DMS 273 treated with DMSO at 0.1 percent for 48 hours (cell line): ENCODE measurements around the gene TRAF2.
"Not testable (repeated sequence)": the region's sequence is repeated elsewhere in the genome, so short reads cannot be mapped to it uniquely, and the experiment has no call there.

ENCODE experiments used
- DNase-seq: peaks from one replicate; lab custom pipeline; 2025; lab: John Stamatoyannopoulos, UW

The TRAF2 gene

DNA sequence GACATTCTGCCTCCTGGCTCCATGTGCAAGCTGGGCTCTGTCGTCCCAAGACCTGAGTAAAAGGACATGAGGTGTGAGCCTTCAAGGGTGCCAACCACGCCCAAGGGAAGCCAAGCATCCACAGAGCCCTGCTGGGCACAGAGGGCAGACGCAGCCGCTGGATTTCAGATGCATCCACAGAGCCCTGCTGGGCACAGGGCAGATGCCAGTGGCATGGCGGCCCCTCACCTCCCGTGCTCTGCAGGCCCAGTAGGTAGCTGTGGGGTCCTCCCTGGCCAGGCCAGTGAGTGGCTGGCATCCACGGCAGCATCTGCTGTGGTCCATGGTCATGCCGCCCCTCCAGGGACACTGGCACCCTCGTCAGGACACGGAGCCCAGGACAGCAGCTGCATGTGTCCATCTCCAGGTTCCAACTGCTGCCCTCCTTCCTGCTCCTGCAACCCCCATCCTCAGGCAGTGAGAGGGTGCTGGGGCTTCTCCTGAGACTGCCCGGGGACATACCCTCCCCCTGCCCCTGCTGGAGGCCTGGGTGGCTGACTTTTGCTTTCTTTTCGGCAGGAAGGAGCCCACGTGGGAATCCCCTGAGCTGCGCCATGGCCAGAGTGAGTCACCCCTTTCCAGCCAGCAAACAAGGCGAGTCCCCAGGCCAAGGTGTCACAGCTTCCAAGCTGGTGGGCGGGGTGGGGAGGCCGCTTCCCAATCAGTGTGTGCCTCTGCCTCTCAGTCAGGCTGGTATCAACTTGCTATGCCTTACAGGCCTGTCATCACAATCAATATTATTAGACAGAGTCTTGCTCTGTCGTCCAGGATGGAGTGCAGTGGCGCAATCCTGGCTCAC lies 4.0 kb upstream of the TRAF2 start:
- DNase-seq = no peak

DNA sequence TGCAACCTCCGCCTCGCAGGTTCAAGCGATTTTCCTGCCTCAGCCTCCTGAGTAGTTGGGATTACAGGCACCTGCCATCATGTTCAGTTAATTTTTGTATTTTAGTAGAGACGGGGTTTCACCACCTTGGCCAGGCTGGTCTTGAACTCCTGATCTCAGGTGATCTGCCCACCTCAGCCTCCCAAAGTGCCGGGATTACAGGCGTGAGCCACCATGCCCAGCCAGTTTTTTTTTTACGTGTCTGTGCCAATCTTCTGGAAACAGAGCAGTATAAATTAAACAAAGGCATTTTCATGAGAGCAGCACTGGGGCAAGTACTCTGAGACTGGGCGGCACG lies 3.4 kb upstream of the TRAF2 start:
- DNase-seq = not testable (repeated sequence)

DNA sequence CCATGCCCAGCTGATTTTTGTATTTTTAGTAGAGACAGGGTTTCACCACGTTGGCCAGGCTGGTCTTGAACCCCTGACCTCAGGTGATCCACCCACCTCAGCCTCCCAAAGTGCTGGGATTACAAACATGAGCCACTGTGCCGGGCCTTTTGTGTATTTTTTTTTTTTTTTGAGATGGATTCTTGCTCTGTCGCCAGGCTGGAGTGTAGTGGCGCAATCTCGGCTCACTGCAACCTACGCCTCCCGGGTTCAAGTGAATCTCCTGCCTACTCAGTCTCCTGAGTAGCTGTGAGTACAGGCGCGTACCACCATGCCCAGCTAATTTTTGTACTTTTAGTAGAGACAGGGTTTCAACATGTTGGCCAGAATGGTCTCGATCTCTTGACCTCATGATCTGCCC lies 2.6 kb upstream of the TRAF2 start:
- not testable (repeated sequence) for DNase-seq

- no peak for DNase-seq
Measured at GRCh38 chr9:136886610-136887597, 588 bp downstream of the TRAF2 start.

DNA sequence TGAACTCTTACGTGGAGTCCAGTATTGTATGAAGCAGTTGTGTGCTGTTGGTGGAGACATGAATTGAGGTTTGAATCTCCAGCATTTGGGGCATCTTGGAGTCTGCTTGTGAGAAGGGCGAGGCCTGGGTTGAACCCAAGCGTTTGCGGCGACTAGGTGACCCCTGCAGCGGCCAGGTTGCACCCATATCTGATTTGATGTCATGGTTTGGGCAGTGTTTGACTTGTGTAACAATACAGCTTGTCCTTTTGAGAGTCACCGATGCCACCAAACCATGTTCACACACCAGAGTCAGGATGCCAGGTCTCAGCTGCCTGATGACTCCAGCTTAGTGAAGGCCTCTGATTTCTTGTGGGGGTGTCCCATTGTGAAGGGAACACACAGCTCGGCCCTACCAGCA lies 2.1 kb downstream of the TRAF2 start:
- no peak for DNase-seq

- no peak for DNase-seq
Measured at GRCh38 chr9:136889858-136890257, 3.5 kb downstream of the TRAF2 start.

GRCh38 chr9:136890661-136891060 lies 4.3 kb downstream of the TRAF2 start:
- no peak for DNase-seq

- no peak for DNase-seq
Measured at GRCh38 chr9:136896027-136896426, 9.7 kb downstream of the TRAF2 start.

DNA sequence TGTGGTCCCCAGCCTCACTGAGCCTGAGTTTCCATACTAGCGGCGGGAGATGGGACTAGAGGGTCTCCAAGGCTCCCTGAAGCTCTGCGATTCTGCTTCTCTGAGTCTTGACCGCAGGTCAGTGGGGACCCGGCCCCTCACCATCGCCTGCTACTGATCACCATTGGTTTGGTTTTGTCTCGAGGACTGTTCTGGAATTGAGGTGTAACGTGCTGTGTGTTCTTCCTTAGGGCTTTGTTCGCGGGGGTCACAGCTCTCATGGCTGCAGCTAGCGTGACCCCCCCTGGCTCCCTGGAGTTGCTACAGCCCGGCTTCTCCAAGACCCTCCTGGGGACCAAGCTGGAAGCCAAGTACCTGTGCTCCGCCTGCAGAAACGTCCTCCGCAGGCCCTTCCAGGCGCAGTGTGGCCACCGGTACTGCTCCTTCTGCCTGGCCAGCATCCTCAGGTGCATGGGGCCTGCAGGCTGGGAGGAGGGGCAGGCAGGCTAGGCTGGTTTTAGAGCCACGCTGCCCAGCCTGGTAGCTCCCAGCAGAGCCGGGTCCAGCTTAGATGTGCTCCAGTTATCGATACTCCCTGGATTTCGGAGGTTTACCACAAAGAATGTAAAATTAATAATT lies 12.3 kb downstream of the TRAF2 start:
- DNase-seq = no peak

- DNase-seq = no peak
Measured at GRCh38 chr9:136899196-136899595, 12.9 kb downstream of the TRAF2 start.

DNA sequence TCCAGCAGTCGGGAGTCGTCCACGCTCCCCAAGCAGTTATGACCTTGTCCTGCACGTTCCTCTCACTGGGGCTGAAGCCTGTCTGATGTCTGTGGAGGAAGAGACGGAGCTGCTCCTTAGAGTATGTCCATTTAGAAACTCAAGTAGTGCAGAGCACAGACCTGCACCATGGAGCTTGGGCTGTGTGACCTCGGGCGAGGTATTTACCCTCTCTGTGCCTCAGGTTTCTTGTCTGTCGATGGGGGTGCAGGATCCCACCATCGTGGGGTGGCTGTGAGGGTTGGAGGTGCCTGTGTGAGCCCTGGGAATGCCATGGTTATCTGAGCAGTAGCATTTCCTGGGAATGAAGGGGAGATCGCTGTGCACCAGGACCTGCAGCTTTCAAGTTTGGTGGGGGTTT lies 14.2 kb downstream of the TRAF2 start:
- no peak for DNase-seq

GRCh38 chr9:136900988-136901515 lies 14.7 kb downstream of the TRAF2 start:
- DNase-seq = no peak

- no peak for DNase-seq
Measured at GRCh38 chr9:136901516-136902258, 15.4 kb downstream of the TRAF2 start.

DNA sequence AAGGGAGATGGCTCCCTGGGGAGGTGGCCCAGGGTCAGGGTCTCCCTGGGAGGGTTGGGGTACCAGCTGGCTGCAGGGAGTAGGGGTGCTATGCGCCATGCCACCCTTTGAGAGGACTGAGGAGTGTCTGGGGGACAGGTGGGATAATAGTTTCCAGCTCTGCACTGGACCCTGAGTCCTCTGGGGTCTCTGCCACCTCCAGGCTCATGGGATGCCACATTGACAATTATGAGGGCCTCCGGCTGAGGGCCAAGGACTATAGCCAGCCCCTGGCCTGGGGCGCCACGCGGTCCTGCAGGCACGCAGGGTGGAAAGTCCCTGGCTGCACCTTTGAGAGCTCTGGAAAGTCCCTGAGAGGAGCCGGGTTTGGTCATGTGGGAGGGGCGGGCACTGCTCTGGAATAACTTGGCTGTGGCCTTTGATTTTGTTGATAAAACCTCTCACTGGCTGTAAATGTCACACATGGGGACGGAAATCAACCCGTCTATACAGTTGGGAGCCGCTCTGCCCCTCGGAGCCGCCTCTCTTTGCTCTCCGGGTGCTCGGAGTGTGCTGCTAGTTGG lies 16.0 kb downstream of the TRAF2 start:
- no peak for DNase-seq

- no peak for DNase-seq
Measured at GRCh38 chr9:136903041-136903554, 16.8 kb downstream of the TRAF2 start.

DNA sequence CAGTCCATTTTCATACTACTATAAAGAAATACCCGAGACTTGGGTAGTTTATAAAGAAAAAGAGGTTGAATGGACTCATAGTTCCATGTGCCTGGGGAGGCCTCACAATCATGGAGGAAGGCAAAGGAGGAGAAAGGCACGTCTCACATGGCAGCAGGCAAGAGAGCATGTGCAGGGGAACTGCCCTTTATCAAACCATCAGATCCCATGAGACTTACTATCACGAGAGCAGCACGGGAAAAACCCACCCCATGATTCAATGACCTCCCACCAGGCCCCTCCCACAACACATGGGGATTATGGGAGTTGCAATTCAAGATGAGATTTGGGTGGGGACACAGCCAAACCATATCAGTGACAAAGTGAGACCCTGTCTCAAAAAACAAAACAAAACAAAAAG lies 19.9 kb downstream of the TRAF2 start:
- no peak for DNase-seq

DNA sequence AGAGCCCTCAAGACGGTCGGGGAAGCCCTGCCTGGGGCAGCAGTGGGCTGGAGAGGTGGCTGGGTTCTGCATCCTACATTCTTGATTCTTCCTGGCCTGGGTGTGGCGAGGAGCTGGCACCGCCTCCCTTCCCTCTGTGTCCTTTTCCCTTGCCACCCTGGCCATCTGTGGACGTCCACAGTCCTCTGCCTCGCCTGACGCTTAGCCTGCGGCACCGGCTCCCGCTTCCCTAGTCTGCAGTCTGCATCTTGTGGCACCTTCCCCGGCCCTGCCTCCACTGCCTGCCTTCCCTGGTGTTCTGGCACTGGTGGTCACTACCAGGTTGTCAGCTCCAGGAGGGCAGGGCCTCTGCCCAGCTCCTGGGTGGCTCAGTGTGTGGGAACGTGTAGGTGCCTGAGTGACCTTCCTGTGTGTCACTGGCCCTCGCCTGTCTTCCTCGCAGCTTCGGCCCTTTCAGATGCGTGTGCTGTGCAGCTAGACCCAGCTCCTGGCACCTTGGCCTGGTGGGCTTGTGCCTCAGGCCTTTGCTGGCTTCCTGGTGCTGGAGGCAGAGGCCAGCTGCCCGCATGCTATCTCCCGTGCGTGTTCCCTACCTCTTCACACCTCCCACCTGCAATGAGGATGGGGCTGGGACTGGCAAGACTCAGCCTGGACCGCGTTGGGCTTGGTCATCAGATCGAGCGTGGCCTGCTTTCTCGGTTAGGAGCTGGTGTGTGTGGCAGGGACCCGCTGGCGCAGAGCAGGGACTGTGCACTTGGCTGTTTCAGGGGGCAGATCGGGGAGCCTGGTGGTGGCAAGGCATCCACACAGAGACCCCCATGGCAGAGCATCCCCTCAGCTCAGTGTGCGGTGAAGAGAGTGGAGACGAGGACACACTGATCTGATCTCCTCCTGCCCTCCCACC lies 20.9 kb downstream of the TRAF2 start:
- DNase-seq = no peak

GRCh38 chr9:136910197-136910900 lies 24.0 kb downstream of the TRAF2 start:
- DNase-seq = no peak

- no peak for DNase-seq
Measured at GRCh38 chr9:136910901-136911245, 24.6 kb downstream of the TRAF2 start.
